ENCODE measurements around the gene TUT1. TPM values are rescaled to one million over a fixed set of nuclear protein-coding genes. Genes with fewer than 3 reads are reported as not detected.
"Not testable (repeated sequence)": the region's sequence is repeated elsewhere in the genome, so short reads cannot be mapped to it uniquely, and the experiment has no call there.

The TUT1 gene
- 10 to 100 TPM; 15.8 to 16.2 (median 15.9) TPM for polyA plus RNA-seq

DNA sequence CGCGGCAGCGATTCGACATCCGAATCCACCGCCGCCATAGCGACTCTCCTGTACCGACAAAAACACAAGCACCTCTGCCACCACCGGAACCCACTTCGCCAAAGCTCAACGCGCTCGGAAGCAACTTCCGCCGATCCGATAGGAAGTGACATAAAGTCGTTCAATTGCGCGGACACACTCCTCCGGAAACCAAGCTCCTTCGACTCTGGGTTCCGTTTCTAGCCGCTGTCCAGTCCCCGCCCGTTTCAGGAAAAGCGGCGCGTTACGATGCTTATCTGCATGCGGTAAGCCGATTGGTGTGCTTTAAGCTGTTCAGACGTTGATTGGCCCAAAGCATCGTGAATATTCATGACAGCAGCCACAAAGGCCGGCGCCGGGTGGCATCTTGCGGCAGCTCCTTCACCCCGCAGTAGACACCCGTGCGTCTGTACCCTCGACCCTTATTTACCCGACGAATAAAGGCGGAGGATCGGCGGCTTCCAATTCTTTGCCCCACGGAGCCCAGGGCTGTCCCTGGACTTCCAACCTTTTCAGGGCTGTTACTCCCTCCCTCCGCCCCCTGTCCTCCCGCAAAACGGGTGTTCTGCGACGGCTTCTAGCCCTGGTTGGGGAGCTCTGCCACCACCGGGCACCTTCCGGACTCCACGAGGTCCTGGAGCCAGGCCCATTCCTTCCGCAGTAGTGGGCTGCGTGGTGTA, at the start of gene TUT1:
Gene TUT1 (minus strand): TSS at position 76 of the 698 bp plus-strand sequence. CDS start 38 bp downstream, at position 38.
- WGBS, 3 donors = 0 to 1% (median 1%) methylated on average over 58 of the region's 58 CpGs
- peak within 1 kb of the TSS; percentile 91 for H3K27ac ChIP-seq (ENCODE audit: low read depth, low read length)

DNA sequence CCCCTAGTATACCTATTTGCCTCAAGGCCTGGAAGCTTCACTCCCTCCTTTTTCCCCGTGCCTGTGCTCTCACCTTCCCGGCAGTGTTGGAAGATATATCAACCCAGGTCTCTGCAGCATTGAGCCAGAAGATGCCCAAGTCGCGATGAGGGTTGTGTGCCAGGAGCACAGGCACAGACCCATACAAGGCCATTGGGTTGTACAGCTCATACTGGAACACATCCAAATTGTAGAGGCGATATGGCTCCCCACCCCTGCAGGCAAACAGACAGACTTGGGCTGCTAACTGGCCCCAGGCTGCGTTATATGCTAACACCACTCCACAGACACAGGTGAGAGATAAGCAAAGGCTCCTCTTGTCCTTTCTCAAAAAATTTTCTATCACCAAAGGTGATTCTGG, 41.2 kb upstream of the TUT1 start:
- 62 to 92% (median 85%) methylated on average over 6 of the region's 6 CpGs for WGBS, 3 donors
- no peak overlapping the region for H3K27ac ChIP-seq (ENCODE audit: low read depth, low read length)

GRCh38 chr11:62627713-62628112, 36.4 kb upstream of the TUT1 start:
- H3K27ac ChIP-seq (ENCODE audit: low read depth, low read length) = no peak overlapping the region
- WGBS, 3 donors = 80 to 88% (median 82%) methylated on average over 3 of the region's 3 CpGs

- WGBS, 3 donors = 81 to 87% (median 81%) methylated on average over 7 of the region's 7 CpGs
- peak overlapping the region; percentile 71 for H3K27ac ChIP-seq (ENCODE audit: low read depth, low read length)
Measured at GRCh38 chr11:62622476-62623089, 31.3 kb upstream of the TUT1 start.

GRCh38 chr11:62621567-62622470, 30.5 kb upstream of the TUT1 start, which contains the start of gene B3GAT3:
TSS of gene B3GAT3 (minus strand) at chr11:62621986. CDS start at chr11:62621947, 39 bp downstream.
- peak within 1 kb of the TSS; percentile 71 for H3K27ac ChIP-seq (ENCODE audit: low read depth, low read length)
- WGBS, 3 donors = 0 to 1% (median 1%) methylated on average over 66 to 77 of the region's 77 CpGs

- 23 to 34% (median 31%) methylated on average over 8 of the region's 8 CpGs for WGBS, 3 donors
- H3K27ac ChIP-seq (ENCODE audit: low read depth, low read length) = no peak overlapping the region
Measured at GRCh38 chr11:62621027-62621566, 29.8 kb upstream of the TUT1 start.

DNA sequence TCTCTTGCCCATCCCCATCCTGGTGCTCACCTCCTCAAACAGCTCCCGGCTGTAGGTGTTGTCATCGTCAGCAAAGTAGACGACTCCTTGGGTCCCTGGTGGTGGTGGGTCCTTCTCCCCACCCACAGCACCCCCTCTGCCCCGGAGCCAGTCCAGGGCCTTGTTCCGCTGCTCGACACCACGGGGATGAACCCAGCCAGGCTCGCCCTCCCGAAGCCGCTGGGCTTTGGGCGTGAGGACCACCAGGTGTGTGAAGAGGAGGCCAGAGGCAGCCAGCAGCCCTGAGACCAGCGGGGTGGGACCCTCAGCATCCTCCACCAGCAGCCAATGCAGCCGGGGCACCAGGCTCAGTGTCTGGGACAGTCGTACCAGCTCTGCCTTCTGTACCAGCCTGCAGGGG, 25.6 kb upstream of the TUT1 start:
- 92 to 97% (median 93%) methylated on average over 14 of the region's 14 CpGs for WGBS, 3 donors
- H3K27ac ChIP-seq (ENCODE audit: low read depth, low read length) = not testable (repeated sequence)

DNA sequence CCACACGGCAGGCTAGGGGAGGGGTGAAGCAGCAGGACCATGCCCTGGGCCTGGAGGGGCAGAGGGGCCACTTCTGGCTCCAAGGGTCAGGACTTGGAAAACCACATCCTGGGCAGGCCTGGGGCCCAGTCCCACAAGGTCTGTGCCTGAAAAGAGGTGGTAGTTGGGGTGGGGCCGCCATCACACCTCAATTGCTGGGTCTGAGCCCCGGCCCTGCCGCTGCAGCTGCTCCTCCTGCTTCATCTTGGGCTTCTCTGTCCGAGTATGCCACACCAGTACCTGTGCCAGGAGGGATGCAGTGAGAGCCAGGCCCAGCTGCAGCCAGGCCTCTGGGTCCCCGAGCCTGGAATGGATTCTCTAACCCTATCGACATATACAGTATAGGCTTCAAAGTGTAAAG, 24.2 kb upstream of the TUT1 start:
- no peak overlapping the region for H3K27ac ChIP-seq (ENCODE audit: low read depth, low read length)
- WGBS, 3 donors = 87 to 92% (median 91%) methylated on average over 7 of the region's 7 CpGs

DNA sequence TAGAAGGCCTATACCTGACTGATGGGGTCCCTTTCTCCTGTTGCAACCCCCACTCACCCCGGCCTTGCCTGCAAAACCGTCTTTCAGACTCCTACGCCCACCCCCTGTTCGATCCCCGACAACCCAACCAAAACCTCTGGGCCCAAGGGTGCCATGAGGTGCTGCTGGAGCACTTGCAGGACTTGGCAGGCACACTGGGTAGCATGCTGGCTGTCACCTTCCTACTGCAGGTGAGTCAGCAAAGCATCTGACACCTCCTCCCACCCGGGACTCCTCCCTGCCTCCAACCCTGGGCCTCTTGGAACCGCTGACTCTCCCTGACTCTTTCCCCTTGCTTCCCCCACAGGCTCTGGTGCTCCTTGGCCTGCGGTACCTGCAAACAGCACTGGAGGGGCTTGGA, 23.0 kb upstream of the TUT1 start:
- no peak overlapping the region for H3K27ac ChIP-seq (ENCODE audit: low read depth, low read length)
- WGBS, 3 donors = 71 to 75% (median 75%) methylated on average over 8 of the region's 8 CpGs

DNA sequence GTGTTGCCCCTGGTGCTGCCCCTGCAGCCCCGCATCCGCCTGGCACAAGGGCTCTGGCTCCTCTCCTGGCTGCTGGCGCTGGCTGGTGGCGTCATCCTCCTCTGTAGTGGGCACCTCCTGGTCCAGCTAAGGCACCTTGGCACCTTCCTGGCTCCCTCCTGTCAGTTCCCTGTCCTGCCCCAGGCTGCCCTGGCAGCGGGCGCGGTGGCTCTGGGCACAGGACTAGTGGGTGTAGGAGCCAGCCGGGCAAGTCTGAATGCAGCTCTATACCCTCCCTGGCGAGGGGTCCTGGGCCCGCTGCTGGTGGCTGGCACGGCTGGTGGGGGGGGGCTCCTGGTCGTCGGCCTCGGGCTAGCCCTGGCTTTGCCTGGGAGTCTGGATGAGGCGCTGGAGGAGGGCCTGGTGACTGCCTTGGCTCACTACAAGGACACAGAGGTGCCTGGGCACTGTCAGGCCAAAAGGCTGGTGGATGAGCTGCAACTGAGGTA, 22.0 kb upstream of the TUT1 start:
- WGBS, 3 donors = 54 to 65% (median 54%) methylated on average over 15 of the region's 15 CpGs
- peak overlapping the region; percentile 45 for H3K27ac ChIP-seq (ENCODE audit: low read depth, low read length)

DNA sequence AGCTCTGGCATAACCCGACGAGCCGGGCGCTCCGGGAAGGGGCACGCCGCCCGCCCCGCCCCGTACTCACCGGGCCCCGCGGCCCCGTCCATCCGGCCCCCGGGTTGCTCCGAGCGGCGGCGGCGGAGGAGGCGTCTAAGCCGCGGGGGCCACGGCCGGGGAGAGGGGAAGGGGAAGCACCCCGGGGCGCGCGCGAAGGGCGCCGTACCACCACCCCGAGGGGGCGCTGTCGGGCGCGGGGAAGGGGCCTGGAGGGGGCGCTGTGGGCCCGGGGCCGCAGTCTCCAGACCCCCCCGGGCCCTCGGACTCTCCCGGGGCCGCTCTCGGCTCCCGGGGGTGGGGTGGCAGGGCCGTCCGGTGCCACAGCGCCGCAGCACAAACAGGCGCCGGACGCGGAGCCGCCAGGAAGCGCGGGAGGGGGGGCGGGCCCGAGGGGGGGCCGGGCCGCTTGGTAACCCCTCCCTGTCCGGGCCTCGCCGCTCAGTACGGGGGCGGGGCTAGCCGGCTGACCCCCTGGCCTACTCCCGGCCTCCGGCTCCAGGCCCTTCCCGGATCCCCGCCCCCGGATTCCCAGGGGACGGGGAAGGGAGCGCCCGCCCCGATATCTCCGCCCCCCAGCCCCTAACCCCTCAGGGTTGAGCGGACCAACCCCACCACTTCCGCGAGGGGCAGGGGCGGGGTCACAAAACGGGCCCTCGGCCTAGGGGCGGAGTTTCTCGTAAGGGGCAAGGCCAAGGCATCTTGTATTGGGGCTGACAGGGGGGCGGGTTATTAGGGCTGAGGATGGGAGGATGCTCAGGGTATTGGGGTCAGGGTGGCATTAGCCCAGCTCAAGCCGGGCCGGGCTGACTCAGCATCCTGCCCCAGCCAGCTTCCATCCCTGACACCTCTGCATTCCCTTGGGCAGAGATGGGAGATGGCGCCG, 21.3 kb upstream of the TUT1 start, which contains the start of the genes EML3 and ROM1:
Gene EML3 (minus strand): TSS at position 410 of the 925 bp plus-strand sequence. CDS start 318 bp downstream, at position 92.
Gene ROM1 (plus strand): TSS at position 892 of the 925 bp plus-strand sequence. CDS start 25 bp downstream, at position 917.
- 2 to 6% (median 3%) methylated on average over 34 to 86 of the region's 91 CpGs for WGBS, 3 donors
- H3K27ac ChIP-seq (ENCODE audit: low read depth, low read length) = peak within 1 kb of the TSS; percentile 93

GRCh38 chr11:62611705-62612365, 20.5 kb upstream of the TUT1 start:
- 0 to 2% (median 1%) methylated on average over 34 of the region's 34 CpGs for WGBS, 3 donors
- peak overlapping the region; percentile 93 for H3K27ac ChIP-seq (ENCODE audit: low read depth, low read length)

GRCh38 chr11:62610814-62611704, 19.7 kb upstream of the TUT1 start:
- WGBS, 3 donors = 57 to 72% (median 60%) methylated on average over 25 to 28 of the region's 28 CpGs
- no peak overlapping the region for H3K27ac ChIP-seq (ENCODE audit: low read depth, low read length)

- WGBS, 3 donors = 77 to 90% (median 79%) methylated on average over 6 of the region's 6 CpGs
- no peak overlapping the region for H3K27ac ChIP-seq (ENCODE audit: low read depth, low read length)
Measured at GRCh38 chr11:62610403-62610802, 19.1 kb upstream of the TUT1 start.

- no peak overlapping the region for H3K27ac ChIP-seq (ENCODE audit: low read depth, low read length)
- WGBS, 3 donors = 91 to 95% (median 93%) methylated on average over 12 of the region's 12 CpGs
Measured at GRCh38 chr11:62608776-62609175, 17.5 kb upstream of the TUT1 start.

- no peak overlapping the region for H3K27ac ChIP-seq (ENCODE audit: low read depth, low read length)
- 43 to 88% (median 68%) methylated on average over 4 of the region's 4 CpGs for WGBS, 3 donors
Measured at GRCh38 chr11:62607714-62608113, 16.4 kb upstream of the TUT1 start.

All from adipose tissue (tissue), 3 donors.